Stomach (tissue), 4 donors: ENCODE data around the gene KCNIP3.

Source experiments
- CTCF ChIP-seq, 7 experiments: fragments of 450-650 bp in 4 of 7; fragments of 200-600 bp in 3 of 7; sonication (generic) in 3 of 7; IDR thresholded peaks; one replicate each; pipeline ENCODE4 v1.5.1; 2016 to 2019; ENCODE audit warnings: antibody characterized with exemption in 7 of 7, control low read depth in 2 of 7, mild to moderate bottlenecking in 1 of 7
- POLR2A ChIP-seq, 4 donors: fragments of 450-650 bp; IDR thresholded peaks; one replicate each; pipeline ENCODE4 v1.6.1; 2016; ENCODE audit warnings: antibody characterized with exemption in 4 of 4, control low read depth in 2 of 4, mild to moderate bottlenecking in 1 of 4, moderate library complexity in 1 of 4

- TF ChIP-seq POLR2A (IDR thresholded peaks at IDR 0.05), result no peak
- TF ChIP-seq CTCF (IDR thresholded peaks at IDR 0.05), result no peak
Observed at GRCh38 chr2:95311815-95312542, 14.8 kb downstream of the KCNIP3 start.
